NCI-H69 (cell line): ENCODE measurements around the gene BOC.

Source experiments
- DNase-seq: peaks from one replicate; lab custom pipeline; 2025; lab: John Stamatoyannopoulos, UW

The BOC gene

DNA sequence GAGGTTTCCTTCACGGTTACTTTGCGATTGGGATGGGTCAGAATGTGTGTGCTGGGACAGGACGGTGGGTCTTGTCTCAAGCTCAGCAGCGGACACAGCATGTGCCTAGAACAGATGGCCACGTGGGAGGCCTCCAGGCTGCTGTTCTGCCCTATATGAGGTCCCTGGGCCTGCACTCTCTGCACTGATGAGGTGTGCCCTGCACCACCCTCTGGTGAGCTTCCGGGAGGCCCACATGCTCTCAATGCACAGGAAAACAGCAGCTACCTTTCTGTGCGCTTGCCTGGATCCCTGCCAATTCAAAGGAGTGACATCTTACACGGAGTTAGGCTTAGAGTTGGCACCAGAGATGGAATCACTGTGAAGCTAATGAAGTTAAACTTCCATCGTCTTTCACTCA, 59.8 kb downstream of the BOC start:
- DNase-seq: peak; percentile 80

- DNase-seq: peak; percentile 57
Measured at GRCh38 chr3:113271594-113272384, 60.4 kb downstream of the BOC start.

DNA sequence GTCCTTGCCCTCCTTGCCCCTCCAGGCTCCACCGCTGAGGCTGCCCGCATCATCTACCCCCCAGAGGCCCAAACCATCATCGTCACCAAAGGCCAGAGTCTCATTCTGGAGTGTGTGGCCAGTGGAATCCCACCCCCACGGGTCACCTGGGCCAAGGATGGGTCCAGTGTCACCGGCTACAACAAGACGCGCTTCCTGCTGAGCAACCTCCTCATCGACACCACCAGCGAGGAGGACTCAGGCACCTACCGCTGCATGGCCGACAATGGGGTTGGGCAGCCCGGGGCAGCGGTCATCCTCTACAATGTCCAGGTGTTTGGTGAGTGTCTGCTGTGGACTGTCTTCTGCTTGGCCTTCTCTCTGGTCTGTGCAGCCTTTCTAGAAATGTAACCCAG, 61.0 kb downstream of the BOC start:
- DNase-seq: no peak

DNA sequence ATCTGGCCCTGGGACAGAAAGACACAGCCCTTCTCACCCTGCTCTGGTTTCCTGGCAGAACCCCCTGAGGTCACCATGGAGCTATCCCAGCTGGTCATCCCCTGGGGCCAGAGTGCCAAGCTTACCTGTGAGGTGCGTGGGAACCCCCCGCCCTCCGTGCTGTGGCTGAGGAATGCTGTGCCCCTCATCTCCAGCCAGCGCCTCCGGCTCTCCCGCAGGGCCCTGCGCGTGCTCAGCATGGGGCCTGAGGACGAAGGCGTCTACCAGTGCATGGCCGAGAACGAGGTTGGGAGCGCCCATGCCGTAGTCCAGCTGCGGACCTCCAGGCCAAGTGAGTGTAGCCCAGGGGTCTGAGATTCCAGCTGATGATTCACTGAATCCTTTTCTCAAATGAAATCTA, 61.7 kb downstream of the BOC start:
- DNase-seq: no peak

- no peak for DNase-seq
Measured at GRCh38 chr3:113273604-113274378, 62.4 kb downstream of the BOC start.

DNA sequence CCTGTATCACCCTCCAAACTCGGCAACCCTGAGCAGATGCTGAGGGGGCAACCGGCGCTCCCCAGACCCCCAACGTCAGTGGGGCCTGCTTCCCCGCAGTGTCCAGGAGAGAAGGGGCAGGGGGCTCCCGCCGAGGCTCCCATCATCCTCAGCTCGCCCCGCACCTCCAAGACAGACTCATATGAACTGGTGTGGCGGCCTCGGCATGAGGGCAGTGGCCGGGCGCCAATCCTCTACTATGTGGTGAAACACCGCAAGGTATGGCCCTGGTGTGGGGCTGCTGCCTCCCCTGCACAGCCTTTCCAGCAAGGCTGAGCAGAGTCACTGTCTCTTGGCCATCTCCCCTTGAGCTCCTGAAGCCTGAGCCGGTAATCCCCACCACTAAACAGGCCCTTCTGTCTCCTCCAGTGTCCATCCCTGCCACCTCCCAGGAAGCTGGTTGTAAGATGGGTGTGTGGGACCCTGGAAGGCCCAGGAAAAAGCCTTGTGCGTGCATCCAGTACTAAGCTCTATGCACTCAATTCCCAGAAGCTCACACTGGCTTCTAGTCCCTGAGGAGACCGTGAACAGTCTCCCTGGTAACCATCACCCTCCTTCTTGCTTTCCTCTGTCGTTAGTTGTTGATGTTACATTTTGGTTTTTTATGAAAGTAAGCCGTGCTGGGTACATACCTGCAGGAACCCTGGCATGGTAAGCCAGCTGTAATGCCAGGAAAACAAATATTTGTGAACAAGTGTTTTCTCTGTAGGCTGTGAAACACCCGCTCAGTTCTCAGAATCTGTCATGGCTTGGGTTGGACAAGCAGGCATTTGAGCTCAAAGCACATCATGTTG, 63.3 kb downstream of the BOC start:
- no peak for DNase-seq

GRCh38 chr3:113275258-113275556, 63.9 kb downstream of the BOC start:
- DNase-seq: peak; percentile 7

DNA sequence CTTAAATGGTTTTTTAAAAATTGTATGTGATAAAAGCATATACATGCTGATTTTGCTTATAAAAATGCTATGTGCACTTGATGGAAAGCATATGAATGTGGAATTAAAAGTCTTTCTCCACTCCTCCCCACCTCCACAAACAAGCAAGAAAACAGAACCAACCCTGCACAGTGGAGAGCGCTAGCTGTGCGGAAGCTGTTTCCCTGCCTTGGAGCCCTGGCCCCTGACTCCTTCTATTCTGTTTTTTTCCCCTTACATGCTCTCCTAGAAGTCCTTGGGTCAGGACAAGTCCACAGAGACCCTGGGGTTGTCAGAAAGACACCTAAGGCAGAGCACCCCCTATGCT, 64.2 kb downstream of the BOC start:
- DNase-seq: no peak

DNA sequence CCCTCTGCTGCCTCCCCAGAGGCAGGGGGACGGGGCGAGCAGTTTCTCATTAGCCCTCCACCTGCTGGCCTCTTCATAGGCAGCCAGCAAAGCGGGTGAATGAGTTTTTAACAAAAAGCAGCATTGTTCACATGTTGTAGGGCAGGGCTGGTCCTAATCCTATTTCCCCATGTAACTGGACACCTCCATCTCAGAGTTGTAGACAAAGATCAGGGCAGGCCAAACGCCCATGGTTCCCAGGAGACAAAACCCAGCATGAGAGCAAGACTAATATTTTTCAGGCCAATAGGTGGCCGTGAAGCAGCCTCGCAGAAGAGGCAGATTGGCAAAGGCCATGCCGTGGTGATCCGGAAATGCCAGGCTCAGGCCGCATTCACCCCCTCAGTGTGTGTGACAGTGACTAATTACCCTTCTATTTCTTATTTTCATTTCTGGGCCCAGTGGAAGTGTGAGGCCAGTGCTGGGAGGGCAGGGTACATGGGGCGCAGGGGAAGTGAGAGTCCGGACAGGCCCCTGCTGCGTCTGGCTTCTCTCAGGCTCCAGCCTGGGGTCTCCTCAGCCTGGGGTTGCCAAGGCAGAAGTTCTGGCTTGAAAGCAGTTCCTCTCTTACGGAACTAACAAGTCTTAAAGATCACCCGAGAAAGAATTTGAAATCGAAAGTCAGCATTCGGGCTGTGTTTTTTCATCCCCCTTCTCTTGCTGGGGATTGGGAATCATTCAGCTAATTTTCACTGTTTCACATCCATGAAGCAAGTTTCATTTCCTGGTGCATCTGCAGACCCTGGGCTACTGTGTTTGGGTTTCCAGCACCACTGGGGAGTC, 64.8 kb downstream of the BOC start:
- DNase-seq: peak; percentile 74

DNA sequence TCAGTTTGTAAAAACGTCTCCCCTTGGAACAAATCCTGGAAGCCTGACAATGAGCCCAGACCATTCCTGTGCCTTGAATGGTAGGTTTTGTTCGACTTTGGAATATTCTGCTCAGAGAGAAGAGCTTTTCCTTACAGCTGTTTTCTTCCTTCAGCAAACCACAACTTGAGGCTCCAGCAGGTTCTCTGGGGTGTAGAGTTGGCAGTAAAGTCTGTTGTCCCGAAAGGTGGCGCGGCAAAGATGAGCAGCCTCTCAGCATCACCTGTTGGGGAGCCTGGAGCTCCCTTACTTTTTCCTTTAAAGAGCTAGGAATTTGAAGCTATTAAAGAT, 65.4 kb downstream of the BOC start:
- DNase-seq: no peak

DNA sequence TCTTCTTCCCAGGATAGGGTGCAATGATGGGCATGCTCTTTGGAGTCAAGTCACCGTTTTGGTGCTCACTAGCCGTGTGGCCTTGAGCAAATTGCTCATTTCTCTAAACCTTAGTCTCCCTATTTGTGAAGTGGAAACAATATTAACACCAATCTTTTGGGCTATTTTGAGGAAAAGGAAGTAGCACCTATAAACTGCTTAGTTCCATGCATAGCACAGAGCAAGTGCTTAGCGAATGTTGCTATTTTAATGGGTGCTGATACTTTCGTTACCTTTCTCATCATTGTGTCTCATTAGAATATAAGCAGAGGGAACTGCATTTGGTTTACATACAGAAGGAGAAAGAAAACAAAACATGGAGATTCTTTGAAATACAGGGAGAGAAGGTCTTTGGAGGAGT, 66.1 kb downstream of the BOC start:
- DNase-seq: no peak

DNA sequence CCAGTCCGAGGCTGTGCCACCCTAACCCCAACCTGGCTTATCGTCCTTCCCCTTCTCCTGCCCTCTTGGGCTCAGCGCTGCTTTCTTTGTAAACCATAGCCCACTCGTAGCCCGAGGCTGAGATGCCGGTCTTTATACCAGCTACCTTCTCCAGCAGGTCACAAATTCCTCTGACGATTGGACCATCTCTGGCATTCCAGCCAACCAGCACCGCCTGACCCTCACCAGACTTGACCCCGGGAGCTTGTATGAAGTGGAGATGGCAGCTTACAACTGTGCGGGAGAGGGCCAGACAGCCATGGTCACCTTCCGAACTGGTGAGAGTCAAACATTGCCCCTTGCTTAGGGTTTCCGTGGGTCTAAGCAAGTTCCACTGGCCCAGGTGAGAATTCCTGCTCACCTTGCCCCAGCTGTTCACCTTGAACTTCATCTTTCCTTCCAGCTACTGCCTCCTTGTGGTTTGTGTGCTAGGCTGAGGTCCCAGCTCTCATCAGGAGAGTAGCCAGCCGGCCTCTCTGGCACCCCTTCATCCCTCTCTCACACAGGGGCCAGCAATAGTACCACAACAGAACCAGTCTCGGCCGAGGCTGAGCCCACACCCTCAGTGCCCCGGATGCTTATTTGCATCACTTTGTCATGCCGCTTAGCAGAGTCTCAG, 66.7 kb downstream of the BOC start:
- DNase-seq: peak; percentile 5

GRCh38 chr3:113278599-113278955, 67.2 kb downstream of the BOC start:
- no peak for DNase-seq

GRCh38 chr3:113279686-113280085, 68.3 kb downstream of the BOC start:
- no peak for DNase-seq

DNA sequence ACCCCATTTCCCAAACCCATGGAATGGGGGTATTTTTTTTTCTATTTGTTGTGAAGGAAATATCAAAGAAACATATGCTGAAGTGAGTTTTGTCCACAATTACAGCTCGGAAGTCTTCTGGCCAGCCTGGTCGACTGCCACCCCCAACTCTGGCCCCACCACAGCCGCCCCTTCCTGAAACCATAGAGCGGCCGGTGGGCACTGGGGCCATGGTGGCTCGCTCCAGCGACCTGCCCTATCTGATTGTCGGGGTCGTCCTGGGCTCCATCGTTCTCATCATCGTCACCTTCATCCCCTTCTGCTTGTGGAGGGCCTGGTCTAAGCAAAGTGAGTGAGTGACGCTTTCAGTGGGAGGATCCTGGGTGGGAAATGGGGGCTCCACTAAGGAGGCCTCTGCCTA, 71.9 kb downstream of the BOC start:
- DNase-seq: no peak

DNA sequence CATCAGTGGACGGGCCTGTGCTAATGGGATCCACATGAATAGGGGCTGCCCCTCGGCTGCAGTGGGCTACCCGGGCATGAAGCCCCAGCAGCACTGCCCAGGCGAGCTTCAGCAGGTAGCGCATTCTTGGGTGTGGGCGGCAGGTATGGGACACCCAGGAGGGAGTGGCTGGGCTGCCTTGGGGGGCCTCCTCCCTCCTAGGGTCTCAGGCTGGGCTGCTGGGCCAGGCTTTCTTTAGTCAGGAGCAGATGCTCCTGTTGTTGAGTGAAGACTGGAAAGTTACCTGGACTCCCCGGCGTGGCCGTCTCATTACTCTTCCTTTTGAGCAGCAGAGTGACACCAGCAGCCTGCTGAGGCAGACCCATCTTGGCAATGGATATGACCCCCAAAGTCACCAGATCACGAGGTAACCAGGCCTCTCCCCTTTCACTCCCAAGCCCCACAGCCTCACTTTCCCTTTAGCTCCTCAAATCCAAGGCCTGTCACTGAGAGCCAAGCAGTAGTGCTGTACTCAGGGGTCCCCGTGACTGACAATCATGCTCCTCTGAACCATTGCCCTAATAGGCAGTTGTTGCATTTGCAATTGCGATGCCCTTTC, 73.2 kb downstream of the BOC start:
- no peak for DNase-seq

DNA sequence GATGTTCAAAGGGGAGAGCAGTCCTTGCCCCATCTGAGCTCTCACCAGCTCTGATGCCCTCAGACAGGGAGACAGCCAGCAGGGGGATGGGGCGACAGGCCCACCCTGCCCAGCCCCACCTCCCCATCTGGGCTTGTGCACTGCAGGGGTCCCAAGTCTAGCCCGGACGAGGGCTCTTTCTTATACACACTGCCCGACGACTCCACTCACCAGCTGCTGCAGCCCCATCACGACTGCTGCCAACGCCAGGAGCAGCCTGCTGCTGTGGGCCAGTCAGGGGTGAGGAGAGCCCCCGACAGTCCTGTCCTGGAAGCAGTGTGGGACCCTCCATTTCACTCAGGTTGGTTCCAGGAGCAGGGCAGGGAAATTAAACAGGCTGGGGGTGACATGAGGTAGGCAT, 73.9 kb downstream of the BOC start:
- no peak for DNase-seq

DNA sequence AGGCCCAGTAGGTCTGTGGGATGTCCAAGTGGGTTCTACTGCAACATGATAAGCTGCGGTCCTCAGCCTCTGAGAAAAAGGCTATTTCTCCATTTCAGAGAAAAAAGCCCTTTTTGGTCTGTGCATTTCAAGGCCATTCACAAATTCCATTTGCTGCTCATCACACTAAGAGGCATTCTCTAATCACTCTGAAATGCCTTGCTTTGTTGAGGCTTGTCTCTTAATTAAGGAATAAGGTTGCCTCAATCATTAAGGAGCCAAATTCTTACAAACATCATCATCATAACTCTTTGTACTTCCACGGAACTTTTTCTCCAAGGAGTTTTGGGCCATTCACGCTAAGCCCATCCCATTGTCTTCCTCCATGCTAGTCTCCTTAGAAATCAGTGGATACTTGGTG, 74.4 kb downstream of the BOC start:
- no peak for DNase-seq

- DNase-seq: no peak
Measured at GRCh38 chr3:113286524-113286923, 75.2 kb downstream of the BOC start.

GRCh38 chr3:113287111-113287802, 75.9 kb downstream of the BOC start:
- peak; percentile 15 for DNase-seq
